K562 (cell line): Measurements from ENCODE around the gene CLIP2. TPM values are rescaled to one million over a fixed set of nuclear protein-coding genes. Genes with fewer than 3 reads are reported as not detected.

Experiments
- CHD7 ChIP-seq: fragments of 200-600 bp; sonication (generic); IDR thresholded peaks from one replicate; pipeline ENCODE4 v1.6.1; 2012; ENCODE audit warnings: mild to moderate bottlenecking, low read depth, low read length, inconsistent platforms
- FUS ChIP-seq: fragments of 200-400 bp; formaldehyde crosslinking; optimal IDR thresholded peaks from 2 replicates; pipeline ENCODE3; 2017; ENCODE audit warnings: low read depth, low read length
- HES1 ChIP-seq: fragments of 450-650 bp; IDR thresholded peaks from 2 replicates; pipeline ENCODE4 v1.6.1; 2016; ENCODE audit warnings: low read depth, mild to moderate bottlenecking, moderate library complexity
- HNRNPH1 ChIP-seq: fragments of 200-400 bp; formaldehyde crosslinking; optimal IDR thresholded peaks from 2 replicates; pipeline ENCODE3; 2017; ENCODE audit warnings: low read depth, mild to moderate bottlenecking, low read length, moderate library complexity
- ZHX1 ChIP-seq: fragments of 150-350 bp; conservative IDR thresholded peaks from 2 replicates; pipeline ENCODE4 v1.6.1; 2014; ENCODE audit warnings: low read length
- ZNF707 ChIP-seq: fragments of 250-450 bp; sonication (Bioruptor Pico); conservative IDR thresholded peaks from 2 replicates; pipeline ENCODE4 v1.8.0; 2022; ENCODE audit warnings: inconsistent platforms, mild to moderate bottlenecking, moderate library complexity
- polyA plus RNA-seq, 8 experiments: library from polyadenylated mRNA; depleted of rRNA in 4 of 8; stranded (reverse) in 5 of 8; unstranded in 3 of 8; fragments of >200 nt; fragmentation: Nextera tagmentation in 2 of 8; fragmentation: Illumina TruSeq in 1 of 8; extraction: Ambion mirVana in 2 of 8; extraction: Trizol in 1 of 8; gene quantifications; 2 replicates each; pipeline versions ENCODE4 v1.2.1 to v1.2.3, GENCODE V29; 2011 to 2014; ENCODE audit warnings: inconsistent platforms in 1 of 8, missing spikeins in 1 of 8
- total RNA-seq, 7 experiments: library from RNA; depleted of rRNA in 6 of 7; stranded (reverse); fragments of >200 nt in 6 of 7; fragmentation: Illumina TruSeq in 2 of 7; extraction: Trizol in 2 of 7; gene quantifications; 2 replicates each; pipeline versions ENCODE4 v1.2.1 to v1.2.3, GENCODE V29; 2011 to 2021; ENCODE audit warnings: low replicate concordance in 1 of 7

The CLIP2 gene
- total and polyA plus RNA-seq, 9 of the 15 experiments (the other 6 are each of a cell fraction or from before 2014, with no cell fraction given) = 0.07 to 5.4 (median 2.1) TPM

- no peak for TF ChIP-seq FUS
- TF ChIP-seq ZNF707 (CRISPR knock-in tag) = no peak
- TF ChIP-seq ZHX1 = no peak
- TF ChIP-seq HNRNPH1 = no peak
- no peak for TF ChIP-seq HES1
- no peak for TF ChIP-seq CHD7
Observed at GRCh38 chr7:74452748-74453321, 163.6 kb downstream of the CLIP2 start (continued).
